Stimulated activated CD4-positive, alpha-beta T cell treated with anti-CD3 and anti-CD28 coated beads, TNF-alpha, amount 100 ng/mL, for 1 hour (primary cell): ENCODE measurements around the gene ETF1.
A peak's percentile ranks its signal among the peaks of the same experiment; 100 is the strongest.

ENCODE experiments used
- DNase-seq, 3 donors: peaks; one replicate each; pipeline ENCODE4 v3.0.0-alpha.2; 2020; ENCODE audit warnings: low read depth in 3 of 3, low spot score in 1 of 3

ETF1 gene

DNA sequence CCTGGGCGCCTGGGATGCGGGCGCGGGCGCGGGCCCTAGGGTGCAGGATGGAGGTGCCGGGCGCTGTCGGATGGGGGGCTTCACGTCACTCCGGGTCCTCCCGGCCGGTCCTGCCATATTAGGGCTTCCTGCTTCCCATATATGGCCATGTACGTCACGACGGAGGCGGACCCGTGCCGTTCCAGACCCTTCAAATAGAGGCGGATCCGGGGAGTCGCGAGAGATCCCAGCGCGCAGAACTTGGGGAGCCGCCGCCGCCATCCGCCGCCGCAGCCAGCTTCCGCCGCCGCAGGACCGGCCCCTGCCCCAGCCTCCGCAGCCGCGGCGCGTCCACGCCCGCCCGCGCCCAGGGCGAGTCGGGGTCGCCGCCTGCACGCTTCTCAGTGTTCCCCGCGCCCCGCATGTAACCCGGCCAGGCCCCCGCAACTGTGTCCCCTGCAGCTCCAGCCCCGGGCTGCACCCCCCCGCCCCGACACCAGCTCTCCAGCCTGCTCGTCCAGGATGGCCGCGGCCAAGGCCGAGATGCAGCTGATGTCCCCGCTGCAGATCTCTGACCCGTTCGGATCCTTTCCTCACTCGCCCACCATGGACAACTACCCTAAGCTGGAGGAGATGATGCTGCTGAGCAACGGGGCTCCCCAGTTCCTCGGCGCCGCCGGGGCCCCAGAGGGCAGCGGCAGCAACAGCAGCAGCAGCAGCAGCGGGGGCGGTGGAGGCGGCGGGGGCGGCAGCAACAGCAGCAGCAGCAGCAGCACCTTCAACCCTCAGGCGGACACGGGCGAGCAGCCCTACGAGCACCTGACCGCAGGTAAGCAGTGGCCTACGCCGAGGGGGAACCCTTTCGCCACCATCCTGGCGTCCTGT lies 77.5 kb downstream of the ETF1 start, which contains the start of gene EGR1:
Gene EGR1, plus strand, starts transcription at position 219 of the 864 bp plus-strand sequence. Its CDS starts 283 bp downstream, at position 502.
- DNase-seq: peak; percentile 86 to 90 (median 90)

DNA sequence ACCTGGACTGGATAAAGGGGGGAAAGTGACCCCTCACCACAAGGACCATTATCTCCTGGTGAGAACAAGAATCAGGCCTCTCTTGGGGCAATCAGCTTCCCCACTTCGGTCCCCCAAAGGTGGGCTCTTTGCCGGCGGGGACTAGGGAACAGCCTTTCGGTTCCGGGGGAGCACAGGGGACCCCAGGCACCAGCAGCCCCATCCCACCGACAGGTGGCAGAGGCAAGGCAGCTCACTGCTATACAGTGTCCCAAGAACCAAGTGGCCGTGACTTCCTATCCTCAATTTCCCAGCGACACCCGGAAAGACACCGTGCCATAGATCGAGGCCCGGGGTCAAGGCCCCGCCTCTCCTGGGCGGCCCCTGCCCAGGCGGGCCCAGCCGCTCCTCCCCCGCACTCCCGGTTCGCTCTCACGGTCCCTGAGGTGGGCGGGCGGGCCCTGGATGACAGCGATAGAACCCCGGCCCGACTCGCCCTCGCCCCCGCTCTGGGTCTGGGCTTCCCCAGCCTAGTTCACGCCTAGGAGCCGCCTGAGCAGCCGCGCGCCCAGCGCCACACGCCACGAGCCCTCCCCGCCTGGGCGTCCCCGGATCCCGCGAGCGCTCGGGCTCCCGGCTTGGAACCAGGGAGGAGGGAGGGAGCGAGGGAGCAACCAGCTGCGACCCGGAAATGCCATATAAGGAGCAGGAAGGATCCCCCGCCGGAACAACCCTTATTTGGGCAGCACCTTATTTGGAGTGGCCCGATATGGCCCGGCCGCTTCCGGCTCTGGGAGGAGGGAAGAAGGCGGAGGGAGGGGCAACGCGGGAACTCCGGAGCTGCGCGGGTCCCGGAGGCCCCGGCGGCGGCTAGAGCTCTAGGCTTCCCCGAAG lies 78.4 kb downstream of the ETF1 start:
- DNase-seq: peak; percentile 89 to 95 (median 93)

DNA sequence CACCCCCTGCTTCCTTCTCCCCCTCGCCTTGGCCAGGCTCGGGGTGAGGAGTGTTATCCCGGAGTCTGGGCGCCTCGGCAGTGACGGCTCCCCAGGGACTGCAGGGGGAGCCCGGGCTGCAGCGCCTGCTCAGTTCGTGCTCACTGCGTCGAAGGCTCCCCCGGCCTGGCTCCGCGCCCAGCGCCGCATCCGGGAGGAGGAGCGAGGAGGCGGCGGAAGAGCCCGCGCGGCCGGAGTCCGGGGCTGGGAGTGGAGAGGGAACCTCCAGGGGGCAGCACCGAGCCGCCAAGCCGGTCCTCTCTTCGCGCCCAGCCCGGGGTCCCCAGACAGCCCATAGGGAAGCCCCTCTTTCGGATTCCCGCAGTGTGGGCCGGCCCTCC lies 79.0 kb downstream of the ETF1 start:
- peak; percentile 85 to 93 (median 88) for DNase-seq

DNA sequence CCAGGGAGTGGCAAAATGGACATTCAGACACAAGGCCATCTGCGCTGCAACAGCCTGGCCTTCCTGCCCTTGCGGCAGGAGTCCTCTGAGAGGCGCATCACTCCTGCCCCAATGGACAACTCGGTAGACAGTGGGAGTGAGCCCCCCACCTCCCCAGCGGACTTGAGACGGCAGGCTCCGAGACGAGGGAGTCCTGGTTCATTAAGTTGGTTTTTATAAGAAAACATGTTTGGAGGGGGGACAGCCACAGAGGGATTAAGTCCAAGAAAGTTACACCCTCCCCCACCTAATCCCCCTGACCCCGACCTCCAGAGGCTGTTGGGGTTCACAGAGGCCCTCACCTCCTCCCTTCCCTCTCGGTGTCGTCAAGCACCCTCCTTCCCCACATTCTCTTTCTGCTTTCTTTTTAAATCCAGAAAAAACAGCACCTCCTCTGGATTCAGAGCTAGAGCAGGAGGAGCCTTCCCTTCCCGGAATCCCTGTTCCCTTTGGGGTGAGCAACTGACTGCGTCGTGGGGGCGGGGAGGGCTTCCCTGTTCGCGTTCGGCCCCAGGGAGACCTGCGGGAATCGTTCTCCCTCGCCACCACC lies 79.5 kb downstream of the ETF1 start:
- DNase-seq: no peak

DNA sequence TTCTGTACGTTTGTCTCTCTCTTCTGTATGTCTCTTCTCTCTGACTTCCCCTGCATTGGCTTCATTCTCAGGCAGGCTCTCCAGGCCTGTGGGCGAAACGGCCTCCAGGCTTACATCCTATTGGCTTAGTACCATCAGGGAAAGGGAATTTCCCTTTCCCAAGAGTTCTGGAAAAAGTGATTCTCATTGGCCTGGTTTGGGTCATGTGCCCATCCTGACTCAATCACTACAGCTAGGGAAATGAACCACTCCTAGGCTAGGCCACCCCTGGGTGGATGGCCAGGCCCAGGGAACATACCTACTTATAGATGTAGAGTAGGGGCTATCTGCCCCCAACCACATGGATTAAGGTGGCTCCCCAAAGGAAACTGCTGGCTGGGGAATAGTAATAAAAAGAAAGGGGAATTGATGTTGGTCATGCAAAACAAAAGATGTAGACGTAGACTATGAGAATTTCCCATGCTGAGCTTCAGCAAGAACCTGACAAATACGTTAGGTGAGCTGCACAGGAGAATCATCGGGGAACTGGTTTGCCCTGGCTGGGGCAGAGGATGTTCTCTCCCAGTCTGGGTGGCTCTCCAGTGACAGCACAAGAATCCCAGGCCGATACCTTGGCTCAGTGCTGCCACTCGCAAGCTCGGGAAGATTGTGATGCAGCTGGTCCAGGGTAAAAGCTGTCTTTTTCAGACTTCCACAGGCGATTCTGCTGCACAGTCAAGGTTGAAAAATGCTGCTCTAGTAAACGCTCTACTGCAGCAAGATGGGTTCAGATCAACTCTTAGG lies 81.5 kb downstream of the ETF1 start:
- no peak for DNase-seq

DNA sequence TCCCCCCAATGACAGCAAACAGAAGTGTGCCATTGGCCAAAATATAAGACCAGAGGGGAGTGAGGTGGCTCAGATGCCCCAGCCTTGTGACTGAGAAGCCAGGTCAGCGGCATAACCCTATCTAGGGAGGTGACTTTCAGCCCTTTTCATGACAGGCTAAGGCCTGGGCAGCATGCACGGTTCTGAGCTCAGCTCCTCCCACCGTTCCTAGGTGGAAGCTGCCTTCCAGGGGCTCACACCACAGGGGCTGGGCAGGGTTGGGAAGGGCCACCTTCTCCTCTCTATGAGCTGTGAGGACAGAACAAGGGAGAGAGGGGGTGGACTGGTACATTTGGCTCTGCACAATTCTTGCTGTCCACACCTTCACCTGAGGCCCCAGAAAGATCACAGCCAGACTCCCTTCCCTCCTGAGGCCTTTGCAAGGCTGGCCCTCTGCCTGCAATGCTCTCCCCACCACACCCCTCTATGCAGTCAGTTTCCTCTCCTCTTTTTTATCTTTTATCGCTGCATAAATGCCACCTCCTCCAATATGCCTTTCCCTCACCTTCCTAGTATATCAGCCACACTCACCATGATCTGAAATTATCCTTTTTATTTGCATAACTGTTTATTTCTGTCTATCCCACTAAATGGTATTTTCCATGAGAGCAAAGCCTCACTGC lies 82.9 kb downstream of the ETF1 start:
- no peak for DNase-seq

DNA sequence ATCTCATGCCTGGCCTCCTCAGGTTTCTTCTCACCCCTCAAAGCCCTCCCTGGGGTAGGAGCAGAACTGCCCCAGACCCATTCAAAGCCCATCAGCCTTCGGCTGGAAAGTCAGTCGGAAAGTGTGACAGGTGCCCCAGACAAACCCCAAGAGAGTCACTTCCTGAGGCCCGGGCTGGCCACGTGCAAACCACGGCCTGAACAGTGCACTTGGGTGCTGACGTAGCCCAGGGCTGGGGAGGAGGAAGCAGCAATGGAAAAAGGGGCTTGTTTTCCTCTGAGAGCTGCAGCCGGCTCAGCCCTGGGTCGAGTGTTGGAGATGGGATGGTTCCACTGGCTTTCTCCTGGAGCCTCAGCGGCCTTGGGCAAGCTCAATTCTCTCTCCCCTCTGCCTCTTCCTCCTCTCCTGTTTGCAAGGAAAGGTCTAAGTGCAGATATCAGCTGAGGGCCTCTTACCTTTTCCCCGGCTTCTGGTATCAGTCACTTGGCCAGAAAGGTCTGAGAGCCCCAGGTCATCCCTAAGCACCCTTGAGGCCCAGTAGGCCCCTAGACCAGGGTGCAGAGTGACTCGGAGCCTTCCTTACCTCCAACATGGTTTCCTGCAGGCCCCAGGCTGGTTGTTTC lies 83.6 kb downstream of the ETF1 start:
- DNase-seq: peak; percentile 58 to 77 (median 71)

DNA sequence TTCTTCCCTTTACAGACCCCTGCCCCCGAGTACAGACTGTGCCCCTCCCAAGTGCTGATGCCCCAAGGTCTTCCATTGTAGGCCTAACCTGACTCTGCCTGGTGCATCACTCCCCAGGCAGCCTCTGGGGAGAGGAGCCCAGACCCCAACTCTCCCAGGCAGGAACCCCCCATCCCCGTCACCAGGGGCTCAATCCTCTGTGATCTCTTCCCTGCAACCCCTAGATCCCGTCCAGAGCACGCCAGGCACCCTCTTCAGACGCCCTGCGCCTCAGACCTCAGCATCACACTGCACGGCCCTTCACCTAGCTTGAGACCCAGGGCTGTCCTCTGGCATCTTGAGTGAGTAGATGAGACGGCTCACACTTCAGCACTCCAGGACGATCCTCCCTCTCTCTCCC lies 84.2 kb downstream of the ETF1 start:
- no peak for DNase-seq

DNA sequence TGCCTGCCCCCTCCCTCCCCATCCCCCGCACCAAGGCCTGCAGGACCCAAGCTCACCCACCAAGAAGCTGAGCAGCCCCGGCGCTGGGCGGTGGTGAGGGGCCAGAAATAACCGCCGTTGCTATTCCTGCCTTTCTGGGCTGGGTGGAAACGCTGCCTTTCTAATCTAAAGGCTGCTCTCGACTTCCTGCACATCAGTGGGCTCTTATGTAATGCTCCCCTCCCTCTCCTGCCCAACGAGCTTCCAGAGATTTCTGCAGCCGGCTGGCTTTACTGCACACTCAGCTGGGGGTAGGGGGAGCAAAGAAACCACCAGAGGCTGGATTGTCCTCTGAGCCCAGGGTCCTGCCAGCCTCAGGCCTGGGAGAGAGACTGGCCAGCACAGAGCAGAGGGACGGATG lies 84.7 kb downstream of the ETF1 start:
- no peak for DNase-seq

DNA sequence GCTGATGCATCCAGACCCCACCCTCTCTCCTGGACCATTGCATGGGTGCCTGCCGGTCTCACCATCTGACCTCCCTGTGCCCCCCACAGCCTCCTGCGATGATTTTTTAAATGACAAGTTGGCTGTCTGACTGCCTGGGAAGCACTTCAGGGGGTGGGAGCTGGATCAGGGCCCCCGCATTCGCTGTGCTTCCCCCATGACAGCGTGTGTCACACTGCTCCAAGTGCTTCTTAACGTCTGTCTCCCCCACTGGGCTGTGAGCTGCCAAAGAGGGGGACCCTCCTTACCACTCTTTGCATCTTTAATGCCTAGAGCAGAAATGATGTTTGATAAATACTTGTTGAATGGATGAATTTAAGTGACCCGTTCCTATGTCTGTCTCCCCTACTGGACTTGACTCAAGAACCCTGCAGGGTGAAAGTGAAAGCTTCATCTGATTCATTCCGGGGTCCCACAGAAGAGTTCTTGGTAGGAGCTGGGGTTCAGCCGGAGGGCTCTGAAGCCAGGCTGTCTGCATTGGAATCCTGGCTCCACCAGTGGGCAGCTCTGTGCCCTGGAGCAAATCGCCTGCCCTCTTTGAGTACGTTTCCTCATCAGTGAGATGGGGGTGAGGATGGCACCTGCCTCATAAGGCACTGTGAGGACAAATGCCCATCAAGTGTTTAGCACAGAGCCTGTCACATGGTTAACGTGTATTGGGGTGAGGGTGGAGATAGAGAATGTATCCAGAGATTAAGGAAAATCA lies 85.3 kb downstream of the ETF1 start:
- no peak for DNase-seq
